MG63 (cell line): ENCODE results near the gene OTUD5. TPM values are rescaled to one million over a fixed set of nuclear protein-coding genes. Genes with fewer than 3 reads are reported as not detected.
A peak's percentile ranks its signal among the peaks of the same experiment; 100 is the strongest.

Experiments used
- DNase-seq: peaks from one replicate; pipeline ENCODE4 v3.0.0-alpha.2; 2020
- H3K27me3 ChIP-seq: fragments of 250-450 bp; sonication (Bioruptor Pico); 2 replicates; pipeline ENCODE4 v1.5.1; 2020; ENCODE audit warnings: mild to moderate bottlenecking, moderate library complexity
- H3K36me3 ChIP-seq: fragments of 250-450 bp; sonication (Bioruptor Pico); 2 replicates; pipeline ENCODE4 v1.5.1; 2020; ENCODE audit warnings: mild to moderate bottlenecking, moderate library complexity
- H3K4me3 ChIP-seq: fragments of 250-450 bp; sonication (Bioruptor Pico); 2 replicates; pipeline ENCODE4 v1.5.1; 2020; ENCODE audit warnings: mild to moderate bottlenecking, moderate library complexity
- H3K9me3 ChIP-seq: fragments of 250-450 bp; sonication (Bioruptor Pico); 2 replicates; pipeline ENCODE4 v1.5.1; 2020; ENCODE audit warnings: mild to moderate bottlenecking, moderate library complexity
- total RNA-seq: library from RNA; depleted of rRNA; stranded (reverse); fragments of >200 nt; shearing (Covaris generic); gene quantifications from 2 replicates; pipeline ENCODE4 v1.2.3, GENCODE V29; 2014; ENCODE audit warnings: low replicate concordance

The OTUD5 gene
- total RNA-seq, 1 experiment from 2014 or later, result 27.4 TPM

DNA sequence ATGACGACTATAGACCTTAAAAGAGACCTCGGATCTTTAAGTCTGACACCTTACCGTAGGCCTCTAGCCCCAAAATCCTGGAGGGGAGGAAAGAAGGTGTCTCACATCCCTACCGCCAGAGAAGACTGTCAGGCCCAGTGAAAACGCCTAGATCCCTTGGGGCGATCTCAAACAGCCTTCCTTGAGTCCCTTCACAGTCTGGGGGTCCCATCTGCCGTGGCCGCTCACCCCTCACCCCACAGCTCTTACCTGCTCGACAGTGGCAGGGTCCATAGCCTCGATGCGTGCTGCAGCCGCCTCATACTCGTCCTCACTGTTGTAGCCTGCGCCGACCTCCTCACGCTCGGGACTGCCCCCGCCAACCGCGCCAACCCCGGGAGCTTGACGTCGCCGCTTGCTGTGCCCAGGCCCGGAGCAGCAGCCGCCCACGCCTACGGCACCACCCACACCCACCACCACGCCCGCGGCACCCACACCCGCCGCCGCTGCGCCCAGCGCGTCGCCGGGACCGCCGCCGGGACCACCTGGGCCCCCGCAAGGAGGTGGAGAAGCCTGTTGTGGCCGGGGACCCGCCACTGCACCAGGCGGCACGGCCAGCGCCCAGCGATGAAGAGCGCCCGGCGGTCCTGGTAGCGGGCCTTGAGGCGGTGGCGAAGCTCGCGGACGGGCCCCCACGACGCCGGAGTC is 536 bp downstream of the OTUD5 start:
- Histone ChIP-seq H3K36me3 (peaks cover 4% of the 10 kb centered on the region), H3K4me3 (peak overlapping the region; percentile 81), H3K27me3 (no peaks in the 10 kb centered on the region), H3K9me3 (no peaks in the 10 kb centered on the region)
- peak; percentile 23 for DNase-seq

DNA sequence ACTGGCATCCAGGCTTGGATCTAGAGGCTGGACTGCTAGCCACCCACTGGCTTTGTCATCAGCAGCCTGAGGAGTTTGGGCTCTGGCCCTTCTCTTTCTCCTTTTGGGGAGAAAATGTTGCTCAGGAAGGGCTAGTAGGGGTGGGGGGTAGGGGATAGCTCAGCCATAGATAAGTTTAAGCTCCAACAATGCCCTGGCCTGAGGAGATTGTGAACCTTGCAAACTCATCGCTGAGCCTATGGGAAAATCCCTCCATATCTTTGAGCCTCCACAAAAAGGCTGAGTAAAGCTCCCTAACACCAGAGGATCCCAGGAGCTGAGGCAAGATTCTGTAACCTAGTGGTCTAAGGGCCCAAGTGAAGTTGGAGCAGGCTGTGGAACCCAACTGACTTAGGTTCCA is 8.8 kb downstream of the OTUD5 start:
- DNase-seq, result no peak

DNA sequence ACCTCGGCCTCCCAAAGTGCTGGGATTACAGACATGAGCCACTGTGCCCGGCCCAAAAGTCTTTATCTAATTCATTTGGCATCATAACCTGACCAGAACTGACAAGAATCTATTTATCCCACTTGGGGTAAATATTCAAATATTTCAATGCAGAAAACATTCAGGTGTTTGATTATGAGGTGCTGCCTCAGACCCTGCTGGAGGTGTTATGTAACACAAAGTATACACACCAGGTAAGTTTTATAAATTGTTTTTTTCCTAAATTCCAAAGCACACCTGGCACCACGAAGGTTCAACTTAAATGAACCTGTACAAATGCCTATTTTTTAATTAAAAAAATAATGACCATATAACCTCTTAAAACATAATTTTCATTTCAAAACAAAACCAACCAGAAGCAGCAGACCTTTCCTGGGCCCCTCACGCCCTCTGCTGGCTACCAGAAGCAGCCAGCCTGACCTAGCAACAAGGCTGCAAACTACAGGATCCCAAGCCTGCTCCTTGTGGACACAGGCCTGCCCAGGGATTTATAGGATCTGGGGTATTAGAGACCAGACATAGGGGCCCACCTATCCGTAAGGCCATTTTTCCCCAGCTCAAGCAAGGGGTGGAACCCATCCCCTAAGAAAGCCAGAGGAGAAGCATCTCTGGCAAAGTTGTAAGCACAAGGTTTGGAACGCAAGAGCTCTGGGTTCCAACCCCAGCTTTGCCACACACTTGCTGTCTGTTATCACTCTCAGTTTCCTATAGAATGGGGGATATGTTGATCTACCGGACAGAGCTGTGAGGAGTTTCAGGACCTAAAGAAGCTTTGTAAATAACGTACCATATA is 11.7 kb downstream of the OTUD5 start:
- peak; percentile 32 for DNase-seq
- H3K9me3 ChIP-seq, result no peaks in the 10 kb centered on the region
- H3K36me3 ChIP-seq, result no peaks in the 10 kb centered on the region
- H3K4me3 ChIP-seq, result no peak overlapping the region
- no peaks in the 10 kb centered on the region for H3K27me3 ChIP-seq

More for the DNA sequence above, 8.8 kb downstream of the OTUD5 start:
- Histone ChIP-seq H3K36me3 (no peaks in the 10 kb centered on the region), H3K4me3 (no peak overlapping the region), H3K27me3 (no peaks in the 10 kb centered on the region), H3K9me3 (no peaks in the 10 kb centered on the region)

DNA sequence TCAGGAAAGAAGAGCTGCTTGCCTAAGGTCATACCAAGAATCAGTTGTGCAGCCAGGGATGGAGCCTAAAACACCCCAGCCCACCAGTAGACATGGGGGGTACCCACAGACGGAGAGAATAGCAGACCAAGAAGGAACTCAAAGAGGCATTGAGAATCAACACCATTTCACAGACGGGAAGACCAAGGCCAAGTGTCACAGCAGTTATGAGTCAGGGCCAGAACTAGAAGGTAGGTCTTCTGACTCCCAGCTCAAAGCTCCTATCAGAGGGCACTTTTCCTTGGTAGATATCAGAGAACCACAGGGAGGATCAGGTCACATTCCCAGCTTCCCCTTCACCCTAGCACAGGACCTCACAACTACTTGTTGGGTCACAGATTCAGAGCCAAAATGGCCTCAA is 14.5 kb downstream of the OTUD5 start:
- no peak for DNase-seq
- Histone ChIP-seq H3K36me3 (no peaks in the 10 kb centered on the region), H3K9me3 (no peaks in the 10 kb centered on the region), H3K27me3 (no peaks in the 10 kb centered on the region), H3K4me3 (no peak overlapping the region)

DNA sequence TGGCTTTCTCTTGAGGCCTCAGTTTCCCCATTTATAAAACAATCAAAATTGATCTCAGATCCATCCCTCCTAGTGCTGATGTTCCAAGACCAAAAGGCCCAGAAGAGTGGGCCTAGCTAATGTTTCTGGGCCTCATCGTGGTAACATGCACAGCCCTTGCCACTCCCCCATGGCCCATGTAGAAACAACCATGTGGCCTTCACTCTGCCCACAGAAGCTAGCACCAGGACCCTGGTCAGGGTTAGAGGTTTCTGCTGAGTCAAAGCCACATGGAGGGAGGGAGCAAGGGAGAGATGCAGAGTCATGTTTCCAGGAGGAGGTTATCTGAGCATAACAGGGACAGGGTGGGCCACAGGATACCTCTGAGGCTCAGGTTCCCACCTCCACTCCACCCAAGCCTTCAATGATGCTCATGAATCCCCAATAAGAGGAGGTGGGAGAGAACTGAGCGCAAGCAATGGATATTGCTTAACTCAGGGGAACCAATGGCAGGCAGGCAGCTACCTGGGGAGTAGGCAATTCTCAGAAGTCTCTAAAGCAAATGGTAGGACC is 16.9 kb downstream of the OTUD5 start:
- H3K36me3 ChIP-seq, result no peaks in the 10 kb centered on the region
- H3K9me3 ChIP-seq, result no peaks in the 10 kb centered on the region
- no peak overlapping the region for H3K4me3 ChIP-seq
- no peaks in the 10 kb centered on the region for H3K27me3 ChIP-seq
- DNase-seq, result no peak

DNA sequence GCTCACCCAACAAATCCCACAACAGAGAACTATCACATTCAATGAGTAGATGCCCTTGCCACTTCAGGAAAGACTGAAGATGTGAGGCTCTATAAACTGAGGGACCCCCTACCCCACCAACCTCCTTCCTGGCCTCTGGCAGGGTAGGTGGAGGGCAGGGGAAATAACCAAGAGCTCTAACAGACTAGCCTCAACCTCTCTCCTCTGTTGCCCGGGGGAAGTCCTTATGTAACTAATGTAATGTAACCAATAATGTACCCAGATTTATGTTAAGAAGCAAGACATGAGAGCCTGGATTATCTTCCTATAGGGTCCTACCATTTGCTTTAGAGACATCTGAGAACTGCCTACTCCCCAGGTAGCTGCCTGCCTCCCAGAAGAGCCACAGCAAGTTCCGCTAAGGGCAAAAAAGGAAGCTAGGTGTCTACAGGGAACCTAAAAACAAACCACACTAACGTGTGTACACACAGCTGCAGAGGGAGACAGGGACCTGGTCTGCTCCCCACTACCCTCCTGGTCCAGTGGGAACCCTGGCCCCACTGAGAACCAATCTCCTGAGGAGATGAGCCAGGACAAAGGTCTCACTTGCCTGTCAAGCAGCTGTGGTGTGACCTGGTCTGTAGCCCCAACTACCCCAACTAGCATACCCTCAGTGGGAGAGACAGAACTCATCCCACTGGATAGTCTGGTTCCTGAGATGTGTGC is 17.7 kb downstream of the OTUD5 start:
- no peaks in the 10 kb centered on the region for H3K9me3 ChIP-seq
- no peaks in the 10 kb centered on the region for H3K36me3 ChIP-seq
- no peak for DNase-seq
- no peaks in the 10 kb centered on the region for H3K27me3 ChIP-seq
- H3K4me3 ChIP-seq, result no peak overlapping the region

DNA sequence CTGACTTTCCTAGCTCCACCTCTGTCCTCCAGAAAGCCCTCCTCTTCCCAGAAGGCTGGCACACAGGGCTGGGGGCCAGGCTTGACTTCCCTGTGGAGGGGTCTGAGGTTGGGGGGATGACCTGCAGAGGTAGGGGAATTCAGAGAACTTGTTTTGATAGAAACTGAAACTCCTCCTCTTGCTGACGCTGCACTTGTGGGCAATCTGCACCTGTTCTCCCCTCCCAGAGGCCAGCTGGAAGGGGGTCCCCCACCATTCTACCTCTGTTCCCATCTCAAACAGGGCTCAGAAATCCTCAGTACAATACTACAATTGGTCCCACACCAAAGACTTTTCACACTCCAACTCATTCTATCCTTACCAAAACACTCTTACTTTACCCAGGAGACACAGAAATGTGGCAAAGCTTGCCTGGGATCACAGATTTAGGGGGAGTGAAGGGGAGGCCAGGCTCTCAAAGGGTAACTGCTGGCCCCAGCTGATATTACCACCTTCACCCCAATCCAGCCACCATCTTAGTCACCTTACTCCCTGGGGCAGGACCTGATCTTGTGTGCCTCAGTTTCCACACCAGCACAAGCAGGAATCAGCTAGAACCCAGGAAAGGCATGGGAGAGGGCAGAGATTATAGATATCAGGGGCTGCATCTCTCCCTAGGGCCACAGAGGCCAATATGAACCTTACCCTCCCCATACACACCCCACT is 18.5 kb downstream of the OTUD5 start:
- Histone ChIP-seq H3K9me3 (no peaks in the 10 kb centered on the region), H3K36me3 (no peaks in the 10 kb centered on the region), H3K27me3 (no peaks in the 10 kb centered on the region), H3K4me3 (no peak overlapping the region)
- DNase-seq, result no peak

DNA sequence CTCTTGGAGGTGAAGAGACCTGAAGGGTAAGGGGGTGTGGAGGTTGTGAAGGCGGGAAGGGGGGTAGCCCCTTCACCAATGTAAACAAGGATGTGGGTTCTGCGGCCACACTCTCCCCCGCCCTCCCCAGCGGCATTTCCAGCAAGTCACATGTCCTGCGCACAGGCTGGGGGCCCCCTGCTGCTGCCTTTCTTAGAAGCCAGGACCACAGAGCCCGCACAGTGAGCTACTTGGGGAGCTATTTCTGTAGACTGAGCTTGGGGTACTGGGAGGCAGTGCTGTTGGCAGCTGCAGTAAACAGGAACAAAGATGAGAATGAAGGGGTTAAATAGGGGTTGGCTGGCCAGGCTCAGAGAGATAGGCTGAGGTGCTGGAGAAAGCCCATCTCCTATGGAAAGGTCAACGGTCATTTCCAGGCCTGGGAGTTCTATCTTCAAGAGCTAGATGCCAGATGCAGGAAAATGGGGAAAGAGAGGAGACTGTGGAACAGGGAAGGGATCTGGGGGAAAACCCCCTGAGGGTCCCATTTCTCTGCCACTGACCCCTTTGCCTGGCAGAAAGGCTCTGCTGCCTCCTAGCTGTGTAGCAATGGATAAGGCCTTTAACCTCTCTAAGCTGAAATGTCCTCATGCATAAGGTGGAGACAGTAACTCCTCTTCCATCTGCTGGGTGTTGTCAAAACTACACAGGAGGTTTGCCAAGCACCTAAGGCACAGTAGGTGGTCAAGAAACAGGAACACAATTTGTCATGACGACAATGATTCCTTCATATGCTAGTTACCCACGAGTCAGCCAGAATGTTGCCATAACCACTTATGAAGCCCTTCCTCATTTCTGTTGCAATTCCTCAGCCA is 20.1 kb downstream of the OTUD5 start:
- Histone ChIP-seq H3K36me3 (no peaks in the 10 kb centered on the region), H3K27me3 (no peaks in the 10 kb centered on the region), H3K9me3 (no peaks in the 10 kb centered on the region), H3K4me3 (no peak overlapping the region)
- DNase-seq, result no peak

DNA sequence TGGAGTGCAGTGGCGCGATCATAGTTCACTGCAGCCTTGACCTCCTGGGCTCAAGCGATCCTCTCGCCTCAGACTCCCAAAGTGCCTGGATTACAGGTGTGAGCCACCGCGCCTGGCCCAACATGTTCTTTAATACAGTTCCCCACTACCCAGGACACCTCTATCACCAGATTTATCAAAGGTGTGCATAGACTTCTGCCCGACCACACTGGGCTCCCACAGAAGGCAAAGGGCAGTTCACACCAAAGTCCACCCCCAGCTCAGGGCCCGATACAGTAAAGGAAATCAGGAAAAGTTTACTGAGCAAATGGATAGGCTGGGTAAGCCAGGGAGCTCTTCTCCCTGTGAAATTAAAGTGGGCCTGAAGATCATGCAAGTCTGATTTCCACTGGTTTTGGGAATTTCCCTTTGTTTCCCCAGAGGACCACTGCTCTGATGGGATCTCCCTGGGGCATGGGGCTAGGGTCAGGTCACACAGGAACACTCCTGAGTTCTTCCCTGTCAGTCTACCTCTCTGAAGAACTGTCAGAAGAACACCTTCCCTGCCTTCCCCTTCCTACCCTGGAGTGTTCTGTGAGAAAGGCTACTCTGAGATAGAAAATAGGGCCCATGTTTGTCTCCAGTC is 20.9 kb downstream of the OTUD5 start:
- no peaks in the 10 kb centered on the region for H3K27me3 ChIP-seq
- H3K36me3 ChIP-seq, result no peaks in the 10 kb centered on the region
- H3K9me3 ChIP-seq, result no peaks in the 10 kb centered on the region
- no peak for DNase-seq
- no peak overlapping the region for H3K4me3 ChIP-seq

DNA sequence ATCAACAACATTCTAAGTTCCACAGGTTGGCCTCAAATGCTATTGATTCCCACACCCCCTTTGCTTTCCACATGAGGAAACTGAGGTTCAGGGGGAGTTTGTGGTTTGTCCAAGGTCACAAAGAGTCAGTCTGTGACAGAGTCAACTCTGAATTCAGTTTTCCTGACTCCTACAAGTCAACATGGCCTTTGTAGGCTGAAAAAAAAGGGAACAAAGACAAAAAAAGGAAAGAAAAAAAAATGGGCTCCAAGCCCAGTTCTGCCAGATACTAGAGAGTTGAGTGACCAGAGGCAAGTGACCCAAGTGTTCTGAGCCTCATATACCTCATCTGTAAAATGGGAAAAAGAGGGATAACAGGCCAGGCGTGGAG is 22.1 kb downstream of the OTUD5 start:
- H3K4me3 ChIP-seq, result no peak overlapping the region
- DNase-seq, result no peak
- H3K27me3 ChIP-seq, result no peaks in the 10 kb centered on the region
- no peaks in the 10 kb centered on the region for H3K9me3 ChIP-seq
- no peaks in the 10 kb centered on the region for H3K36me3 ChIP-seq

DNA sequence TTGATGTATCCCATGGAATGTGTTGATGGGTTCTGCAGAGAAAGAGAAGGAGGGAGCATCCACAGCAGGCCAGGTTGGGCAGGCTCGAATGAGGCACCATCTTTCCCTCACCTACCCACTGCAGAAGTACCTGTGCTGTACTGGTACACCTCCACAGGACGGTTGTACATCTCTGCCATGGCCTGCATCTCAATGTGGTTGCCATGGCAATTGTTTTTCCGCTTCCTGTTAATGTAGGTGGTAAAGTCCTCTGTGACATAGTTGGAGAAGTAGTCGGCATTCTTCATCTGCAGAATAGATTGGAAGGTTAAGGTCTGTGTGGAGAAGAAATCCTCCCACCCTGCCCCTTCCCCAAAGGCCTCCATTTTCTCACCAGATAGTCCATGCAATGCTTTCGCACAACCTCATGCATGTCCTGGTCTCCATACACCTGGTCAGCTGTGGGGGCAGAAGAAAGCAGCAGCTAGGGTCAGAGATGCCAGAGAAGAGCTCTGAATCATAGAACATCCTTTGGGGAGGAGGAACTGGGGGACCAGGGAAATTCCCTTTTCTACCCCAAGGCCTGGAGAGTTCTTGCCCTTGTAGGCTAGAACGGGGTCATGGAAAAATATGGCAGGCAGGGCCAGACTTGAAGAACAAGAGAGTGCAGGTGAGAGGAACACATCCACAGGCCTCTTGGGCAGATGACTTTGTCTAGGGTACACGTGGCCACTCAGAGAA is 22.7 kb downstream of the OTUD5 start:
- no peak for DNase-seq
- H3K4me3 ChIP-seq, result no peak overlapping the region
- no peaks in the 10 kb centered on the region for H3K9me3 ChIP-seq
- H3K36me3 ChIP-seq, result no peaks in the 10 kb centered on the region
- H3K27me3 ChIP-seq, result no peaks in the 10 kb centered on the region

DNA sequence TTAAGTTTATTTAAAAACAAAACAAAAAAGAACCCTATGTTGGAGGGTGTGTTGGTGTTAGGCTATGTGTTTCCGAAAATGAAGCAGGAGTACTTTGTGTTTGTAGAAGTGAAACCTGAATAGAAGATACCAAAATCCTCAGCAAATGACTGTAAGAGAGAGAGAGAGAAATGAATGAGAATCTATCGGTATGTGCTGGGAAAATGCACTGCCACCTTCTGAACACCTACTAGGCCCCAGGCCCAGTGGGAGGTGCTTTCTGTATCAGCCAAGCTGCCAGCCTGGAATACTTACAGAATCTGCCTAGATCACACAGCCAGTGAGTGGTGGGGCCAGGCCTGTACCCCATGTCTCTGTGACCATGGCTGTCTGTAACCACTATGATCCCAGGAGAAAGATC is 23.6 kb downstream of the OTUD5 start:
- no peak for DNase-seq
- H3K27me3 ChIP-seq, result no peaks in the 10 kb centered on the region
- no peaks in the 10 kb centered on the region for H3K9me3 ChIP-seq
- no peak overlapping the region for H3K4me3 ChIP-seq
- H3K36me3 ChIP-seq, result no peaks in the 10 kb centered on the region

DNA sequence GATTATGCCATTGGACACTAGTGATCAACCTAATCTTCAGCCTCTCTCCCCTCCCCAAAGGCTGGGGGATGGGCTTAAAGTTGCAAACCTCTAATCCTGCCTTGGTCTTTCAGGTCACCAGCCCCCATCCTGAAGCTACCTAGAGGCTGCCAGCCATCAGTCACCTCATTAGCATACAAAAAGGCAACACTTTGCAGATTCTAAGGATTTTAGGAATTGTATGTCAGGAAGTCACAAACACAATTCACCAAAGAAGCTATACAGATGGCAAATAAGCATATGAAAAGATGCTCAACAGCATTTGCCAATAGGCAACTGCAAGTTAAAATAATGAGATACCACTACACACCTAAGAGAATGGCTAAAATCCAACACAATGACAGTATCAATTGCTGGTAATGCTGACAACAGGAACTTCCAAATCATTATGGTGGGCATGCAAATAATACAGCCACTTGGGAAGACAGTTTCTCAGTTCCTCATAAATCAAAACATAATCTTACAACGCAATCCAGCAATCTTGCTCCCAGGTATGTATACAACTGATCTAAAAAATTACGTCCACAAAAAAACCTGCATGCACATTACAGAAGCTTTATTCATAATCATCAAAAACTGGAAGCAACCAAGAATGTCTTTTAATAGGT is 29.5 kb downstream of the OTUD5 start:
- Histone ChIP-seq H3K9me3 (no peaks in the 10 kb centered on the region), H3K4me3 (no peak overlapping the region), H3K27me3 (no peaks in the 10 kb centered on the region), H3K36me3 (no peaks in the 10 kb centered on the region)
- no peak for DNase-seq

DNA sequence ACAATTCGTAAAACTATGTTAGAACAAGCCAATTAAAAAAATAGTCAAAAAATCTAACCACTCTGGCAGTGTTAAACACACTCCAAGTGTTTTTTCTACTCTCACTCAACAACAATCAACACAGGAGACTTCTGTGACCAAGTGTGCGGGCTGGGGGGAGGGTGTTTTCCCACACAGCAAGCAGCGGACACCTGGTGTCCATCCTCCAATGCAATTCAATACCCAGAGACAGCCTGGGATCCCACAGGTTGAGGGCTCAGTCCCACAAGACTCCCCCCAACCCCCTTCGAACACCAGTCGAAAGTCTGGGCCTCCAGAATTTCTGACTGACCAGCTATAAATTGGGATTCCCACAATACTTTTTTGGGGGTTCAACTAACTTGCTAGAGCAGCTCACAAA is 30.3 kb downstream of the OTUD5 start:
- no peak for DNase-seq
- Histone ChIP-seq H3K36me3 (no peaks in the 10 kb centered on the region), H3K4me3 (no peak overlapping the region), H3K9me3 (no peaks in the 10 kb centered on the region), H3K27me3 (no peaks in the 10 kb centered on the region)

DNA sequence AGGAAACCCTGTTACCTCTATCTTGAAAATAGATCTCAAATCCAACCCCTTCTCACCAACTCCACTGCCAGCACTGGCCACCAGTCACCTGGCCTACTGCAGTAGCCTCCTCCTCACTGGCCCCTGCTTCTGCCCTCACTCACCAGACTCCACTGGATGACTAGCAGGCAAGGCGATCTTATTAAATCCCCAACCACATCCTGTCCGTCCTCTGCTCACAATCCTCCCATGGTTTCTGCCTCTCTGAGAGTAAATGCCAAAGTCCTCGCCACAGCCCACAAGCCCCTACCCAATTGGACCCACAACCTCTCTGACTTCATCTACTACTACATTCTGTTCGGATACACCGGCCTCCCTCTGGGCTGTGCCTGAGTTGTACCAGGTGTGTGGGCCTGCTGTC is 33.1 kb downstream of the OTUD5 start:
- no peaks in the 10 kb centered on the region for H3K36me3 ChIP-seq
- no peaks in the 10 kb centered on the region for H3K9me3 ChIP-seq
- no peak overlapping the region for H3K4me3 ChIP-seq
- H3K27me3 ChIP-seq, result no peaks in the 10 kb centered on the region
- no peak for DNase-seq
